Stimulated activated CD4-positive, alpha-beta T cell treated with anti-CD3 and anti-CD28 coated beads, Interleukin-1b, Interleukin-23, amount 100 ng/mL, for 48 hours (primary cell): ENCODE data around the gene PRUNE2.
"Not testable (repeated sequence)": the region's sequence is repeated elsewhere in the genome, so short reads cannot be mapped to it uniquely, and the experiment has no call there.

Experiments
- DNase-seq: peaks from one replicate; pipeline ENCODE4 v3.0.0-alpha.2; 2020

The PRUNE2 gene, protein sequence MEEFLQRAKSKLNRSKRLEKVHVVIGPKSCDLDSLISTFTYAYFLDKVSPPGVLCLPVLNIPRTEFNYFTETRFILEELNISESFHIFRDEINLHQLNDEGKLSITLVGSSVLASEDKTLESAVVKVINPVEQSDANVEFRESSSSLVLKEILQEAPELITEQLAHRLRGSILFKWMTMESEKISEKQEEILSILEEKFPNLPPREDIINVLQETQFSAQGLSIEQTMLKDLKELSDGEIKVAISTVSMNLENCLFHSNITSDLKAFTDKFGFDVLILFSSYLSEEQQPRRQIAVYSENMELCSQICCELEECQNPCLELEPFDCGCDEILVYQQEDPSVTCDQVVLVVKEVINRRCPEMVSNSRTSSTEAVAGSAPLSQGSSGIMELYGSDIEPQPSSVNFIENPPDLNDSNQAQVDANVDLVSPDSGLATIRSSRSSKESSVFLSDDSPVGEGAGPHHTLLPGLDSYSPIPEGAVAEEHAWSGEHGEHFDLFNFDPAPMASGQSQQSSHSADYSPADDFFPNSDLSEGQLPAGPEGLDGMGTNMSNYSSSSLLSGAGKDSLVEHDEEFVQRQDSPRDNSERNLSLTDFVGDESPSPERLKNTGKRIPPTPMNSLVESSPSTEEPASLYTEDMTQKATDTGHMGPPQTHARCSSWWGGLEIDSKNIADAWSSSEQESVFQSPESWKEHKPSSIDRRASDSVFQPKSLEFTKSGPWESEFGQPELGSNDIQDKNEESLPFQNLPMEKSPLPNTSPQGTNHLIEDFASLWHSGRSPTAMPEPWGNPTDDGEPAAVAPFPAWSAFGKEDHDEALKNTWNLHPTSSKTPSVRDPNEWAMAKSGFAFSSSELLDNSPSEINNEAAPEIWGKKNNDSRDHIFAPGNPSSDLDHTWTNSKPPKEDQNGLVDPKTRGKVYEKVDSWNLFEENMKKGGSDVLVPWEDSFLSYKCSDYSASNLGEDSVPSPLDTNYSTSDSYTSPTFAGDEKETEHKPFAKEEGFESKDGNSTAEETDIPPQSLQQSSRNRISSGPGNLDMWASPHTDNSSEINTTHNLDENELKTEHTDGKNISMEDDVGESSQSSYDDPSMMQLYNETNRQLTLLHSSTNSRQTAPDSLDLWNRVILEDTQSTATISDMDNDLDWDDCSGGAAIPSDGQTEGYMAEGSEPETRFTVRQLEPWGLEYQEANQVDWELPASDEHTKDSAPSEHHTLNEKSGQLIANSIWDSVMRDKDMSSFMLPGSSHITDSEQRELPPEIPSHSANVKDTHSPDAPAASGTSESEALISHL (N-terminal part only)

DNA sequence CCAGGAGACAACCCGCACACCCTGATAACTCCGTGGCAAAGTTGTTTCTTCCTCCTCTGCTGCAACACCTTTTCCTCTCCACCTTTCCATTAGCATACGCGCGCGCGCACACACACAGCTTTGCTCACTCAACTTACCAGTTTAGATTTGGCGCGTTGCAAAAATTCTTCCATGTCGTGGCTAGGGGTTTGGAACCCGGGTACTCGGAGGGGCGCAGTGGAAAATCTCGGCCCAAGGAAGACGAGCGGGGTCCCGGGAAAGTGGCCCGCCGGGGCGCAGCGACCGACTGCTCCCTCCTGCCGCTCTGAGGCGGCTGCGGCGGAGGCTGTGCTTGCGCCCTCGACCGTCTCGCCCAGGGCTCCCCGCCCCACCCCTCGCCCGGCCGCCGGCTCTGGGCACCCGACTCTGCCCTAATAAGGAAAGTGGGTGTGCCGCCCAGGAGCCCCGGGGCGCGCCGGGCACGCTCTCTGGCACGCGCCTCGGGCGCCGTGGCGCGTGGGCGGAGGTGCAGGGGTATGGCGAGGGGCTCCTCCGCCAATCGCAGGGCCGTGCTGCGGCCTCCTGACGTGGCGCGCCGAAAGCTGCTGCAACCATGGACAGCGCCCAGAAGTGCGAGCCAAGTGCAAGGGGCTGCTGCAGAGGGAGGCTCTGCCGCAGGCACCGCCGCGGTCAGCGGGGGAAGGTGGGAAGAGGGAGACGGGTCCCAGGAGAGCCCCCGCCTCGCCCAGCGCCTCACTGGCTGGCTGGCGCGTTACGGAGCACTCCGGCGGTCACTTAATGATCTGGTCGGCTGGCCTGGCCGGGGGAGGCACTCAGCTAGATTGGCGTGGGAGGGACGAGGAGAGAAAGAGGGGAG lies at the start of gene PRUNE2:
TSS of gene PRUNE2 (minus strand) at position 324 of the 856 bp plus-strand sequence. CDS start at position 173, 151 bp downstream.
- DNase-seq: peak; percentile 31

DNA sequence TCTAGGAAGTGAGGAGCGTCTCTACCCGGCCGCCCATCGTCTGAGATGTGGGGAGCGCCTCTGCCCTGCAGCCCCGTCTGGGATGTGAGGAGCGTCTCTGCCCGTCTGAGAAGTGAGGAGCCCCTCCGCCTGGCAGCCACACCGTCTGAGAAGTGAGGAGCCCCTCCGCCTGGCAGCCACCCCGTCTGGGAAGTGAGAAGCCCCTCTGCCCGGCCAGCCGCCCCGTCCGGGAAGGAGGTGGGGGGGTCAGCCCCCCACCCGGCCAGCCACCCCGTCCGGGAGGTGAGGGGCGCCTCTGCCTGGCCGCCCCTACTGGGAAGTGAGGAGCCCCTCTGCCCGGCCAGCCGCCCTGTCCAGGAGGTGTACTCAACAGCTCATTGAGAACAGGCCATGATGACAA lies 49.5 kb upstream of the PRUNE2 start:
- DNase-seq: not testable (repeated sequence)

DNA sequence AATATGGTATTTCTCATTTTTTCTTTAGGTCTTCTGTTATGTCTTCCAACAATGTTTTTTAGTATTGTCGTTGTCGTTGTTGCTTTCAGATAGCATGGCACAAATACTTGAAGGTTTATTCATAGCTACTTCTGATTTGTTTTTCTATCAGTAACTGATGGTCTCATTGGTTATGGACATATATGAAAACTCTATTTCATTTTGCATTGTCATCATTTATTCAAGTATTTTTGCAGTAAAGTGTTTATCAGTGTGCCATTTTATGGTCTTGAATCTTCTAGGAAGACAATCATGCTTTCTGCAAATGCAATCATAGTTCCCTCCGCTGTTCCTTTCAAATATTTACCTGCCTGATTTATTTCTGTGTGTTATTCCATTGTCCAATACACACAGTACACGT lies 44.0 kb upstream of the PRUNE2 start:
- no peak for DNase-seq

DNA sequence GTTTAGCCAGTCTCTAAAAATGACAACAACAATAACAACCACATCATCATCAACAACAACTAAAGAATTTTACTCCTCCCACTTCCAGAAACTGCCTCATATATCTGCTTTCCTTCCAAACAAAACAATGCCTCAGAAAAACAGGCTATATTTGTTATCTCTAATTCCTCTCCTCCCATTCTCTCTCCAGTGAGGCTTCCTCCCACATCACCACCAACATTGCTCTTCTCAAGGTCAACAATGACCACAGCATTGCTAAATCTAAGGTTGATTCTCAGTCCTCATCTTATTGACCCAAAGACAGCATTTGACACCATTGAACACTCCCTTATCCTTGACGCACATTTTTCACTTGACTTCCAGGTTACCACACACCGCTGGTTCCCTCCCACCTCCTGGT lies 38.1 kb upstream of the PRUNE2 start:
- no peak for DNase-seq

DNA sequence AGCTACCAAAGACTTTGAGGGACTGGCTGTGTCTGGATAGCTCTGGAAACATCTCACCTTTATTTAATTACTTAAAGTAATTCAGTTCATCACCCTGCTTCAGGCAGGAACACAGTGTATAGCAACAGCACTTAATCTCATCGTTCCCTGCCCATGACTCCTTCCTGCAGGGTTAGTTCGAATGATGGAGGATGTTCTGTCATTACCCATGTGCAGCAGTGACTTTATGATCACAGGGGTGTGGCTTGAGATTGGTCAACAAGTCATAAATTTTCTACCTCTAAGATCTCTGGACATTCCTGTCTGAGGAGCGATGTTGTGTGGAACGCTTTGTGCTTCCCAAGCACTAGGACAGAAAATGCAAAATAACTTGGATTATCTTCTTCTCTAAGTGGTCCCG lies 37.1 kb upstream of the PRUNE2 start:
- no peak for DNase-seq

DNA sequence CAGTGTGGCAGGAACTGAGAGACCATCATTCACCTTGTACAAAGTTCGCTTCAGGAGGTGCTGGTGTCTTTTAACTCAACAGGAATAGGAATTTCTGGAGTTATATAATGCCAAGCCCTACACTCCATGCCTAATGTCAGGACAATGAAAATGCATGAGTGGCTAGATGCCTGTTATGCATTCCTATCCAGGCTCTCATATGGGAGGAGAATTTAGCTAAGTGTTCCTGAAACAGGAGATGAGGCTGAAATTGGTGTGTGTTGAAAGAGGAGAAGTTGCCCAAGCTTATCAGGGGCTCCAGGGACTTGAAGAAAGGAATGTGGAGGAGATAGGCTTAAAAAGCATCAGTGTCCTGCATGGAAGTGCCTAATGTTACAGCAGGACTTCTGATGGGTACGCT lies 26.8 kb upstream of the PRUNE2 start:
- no peak for DNase-seq

DNA sequence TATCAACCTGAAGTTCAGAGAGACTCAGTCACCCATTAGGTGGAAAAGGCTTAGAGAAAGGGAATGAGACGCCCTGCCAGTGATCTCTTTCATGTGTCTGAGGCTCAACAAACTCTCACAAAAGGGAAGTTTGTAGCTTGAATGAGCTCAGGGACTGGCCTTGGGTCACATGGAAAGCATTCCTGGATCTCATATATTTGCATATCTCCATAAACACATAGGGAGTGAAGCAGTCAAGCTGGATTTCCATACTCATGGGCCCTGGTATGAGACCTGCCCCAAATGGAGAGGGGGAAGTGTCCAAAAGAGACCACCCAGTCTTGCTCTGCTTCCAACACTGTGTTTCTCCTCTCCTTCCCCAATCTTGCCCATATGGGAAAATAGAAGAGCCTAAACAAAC lies 26.4 kb upstream of the PRUNE2 start:
- DNase-seq: no peak

DNA sequence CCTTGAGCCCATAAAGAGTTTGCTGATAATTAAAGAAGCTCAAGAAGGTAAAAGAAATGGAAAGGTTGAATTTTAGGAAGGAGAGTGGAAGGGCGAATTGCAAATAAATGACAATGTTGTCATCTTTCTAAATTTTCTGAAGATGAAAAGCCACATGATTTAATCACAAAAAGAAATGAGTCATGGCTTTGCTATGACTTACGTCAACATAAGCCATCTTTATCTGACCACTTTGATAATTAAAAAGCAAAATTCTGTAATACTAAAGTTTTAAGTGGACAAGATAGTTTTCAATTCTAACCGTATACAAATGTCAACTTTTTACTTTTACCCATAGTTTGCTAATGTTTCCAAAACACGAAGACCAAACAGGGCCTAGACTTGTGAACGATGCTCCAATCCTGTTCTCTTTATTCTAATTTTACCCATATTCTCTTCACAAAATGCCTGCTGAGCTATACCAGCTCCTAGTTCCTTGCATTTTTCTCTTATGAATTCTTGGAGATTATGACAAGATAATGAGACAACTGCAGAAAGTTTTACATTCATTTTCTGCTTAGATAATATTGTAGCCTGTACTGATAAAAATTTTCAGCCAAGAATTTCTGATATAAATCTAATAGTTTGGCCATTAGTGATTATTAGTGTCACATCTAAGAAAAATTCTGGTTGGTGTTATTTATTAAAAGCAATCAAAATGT lies 21.8 kb upstream of the PRUNE2 start:
- DNase-seq: no peak

DNA sequence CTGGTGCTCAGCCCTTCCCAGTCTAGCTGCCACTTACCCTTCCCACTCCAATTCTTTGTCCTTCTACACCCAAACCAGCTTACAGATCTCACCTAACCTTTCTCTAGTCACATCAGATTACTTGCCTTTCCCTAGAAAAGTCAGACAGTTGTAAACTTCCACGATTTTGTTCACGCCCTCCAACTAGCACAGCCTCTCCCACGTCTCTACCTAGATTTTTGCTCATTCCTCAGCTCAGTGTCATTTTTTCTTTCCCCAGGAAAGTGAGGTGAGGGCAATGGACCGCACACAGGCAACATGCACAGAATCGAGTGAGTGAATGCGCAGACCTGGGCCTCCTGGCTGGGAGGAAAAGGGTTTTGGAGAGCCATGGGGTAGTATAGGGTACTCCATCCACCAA lies 20.9 kb upstream of the PRUNE2 start:
- DNase-seq: no peak

DNA sequence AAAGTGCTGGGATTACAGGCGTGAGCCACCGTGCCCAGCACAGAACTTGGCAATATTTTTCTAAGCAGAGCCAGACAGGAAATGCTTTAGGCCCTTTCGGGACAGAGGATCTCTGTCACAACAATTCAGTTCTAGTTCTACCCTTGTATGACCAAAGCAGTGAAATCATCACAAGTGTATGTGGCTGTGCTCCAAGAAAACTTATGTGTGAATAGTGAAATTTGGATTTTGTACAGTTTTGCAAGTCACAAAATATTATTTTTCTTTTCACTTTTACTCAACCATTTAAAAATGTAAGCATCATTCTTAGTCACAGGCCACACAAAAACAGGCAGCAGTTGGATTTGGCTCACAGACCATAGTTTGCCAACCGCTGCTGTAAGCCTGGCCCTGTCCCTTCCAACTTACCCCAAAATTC lies 20.4 kb upstream of the PRUNE2 start:
- no peak for DNase-seq

DNA sequence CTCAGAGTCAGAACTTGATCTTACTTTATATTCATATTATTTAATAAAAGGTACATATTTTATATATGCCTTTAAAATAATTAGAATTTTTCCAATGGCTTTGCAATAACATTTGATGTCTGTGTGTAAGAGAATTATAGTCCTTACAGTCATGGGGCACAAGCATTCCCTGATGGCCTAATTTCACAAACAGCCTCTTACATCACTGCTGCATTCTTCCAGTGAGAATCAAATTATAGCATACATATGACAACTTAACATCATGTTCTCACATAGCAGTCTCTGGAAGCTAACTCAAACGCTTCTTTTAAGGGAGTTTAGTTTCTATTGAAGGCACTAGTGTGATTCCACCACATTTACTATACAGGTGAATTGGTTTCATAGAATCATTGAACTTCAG lies 15.3 kb upstream of the PRUNE2 start:
- no peak for DNase-seq

DNA sequence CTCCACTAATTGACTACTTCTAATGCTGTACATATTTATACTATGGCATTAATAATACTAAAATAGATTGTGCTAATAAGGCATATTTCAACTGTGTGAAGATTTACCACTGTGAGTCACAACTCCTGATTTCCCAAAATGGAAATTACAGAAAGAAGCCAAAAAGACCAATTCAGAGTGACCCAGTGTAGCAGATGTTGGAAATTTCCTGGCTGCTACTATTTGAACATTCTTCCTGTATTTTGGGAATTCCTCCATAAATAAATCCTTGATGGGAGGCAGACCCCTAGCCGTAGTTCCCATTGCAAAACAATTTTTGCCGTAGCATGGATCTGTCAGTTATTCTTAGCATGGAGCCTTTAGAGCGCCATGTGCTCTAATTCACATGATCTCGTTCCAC lies 11.4 kb upstream of the PRUNE2 start:
- DNase-seq: no peak

DNA sequence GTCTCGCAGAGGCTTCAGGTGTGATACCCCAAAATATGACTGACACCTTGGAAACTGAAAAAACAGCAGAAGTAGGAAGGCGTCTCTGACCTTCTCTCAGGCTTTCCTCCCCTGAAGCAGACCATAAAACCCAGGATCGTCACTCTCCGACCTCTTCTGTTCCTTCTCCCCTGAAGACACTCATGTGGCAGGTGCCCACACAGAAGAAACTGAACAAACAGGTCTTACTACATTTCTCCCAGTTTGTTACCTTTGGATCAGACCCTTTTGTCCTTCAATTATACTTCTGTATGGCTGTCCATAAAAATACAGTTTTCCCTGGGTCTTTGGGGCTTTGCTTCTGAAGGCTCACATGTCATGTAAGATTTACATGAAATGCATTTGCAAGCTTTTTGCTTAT lies 10.3 kb upstream of the PRUNE2 start:
- no peak for DNase-seq

DNA sequence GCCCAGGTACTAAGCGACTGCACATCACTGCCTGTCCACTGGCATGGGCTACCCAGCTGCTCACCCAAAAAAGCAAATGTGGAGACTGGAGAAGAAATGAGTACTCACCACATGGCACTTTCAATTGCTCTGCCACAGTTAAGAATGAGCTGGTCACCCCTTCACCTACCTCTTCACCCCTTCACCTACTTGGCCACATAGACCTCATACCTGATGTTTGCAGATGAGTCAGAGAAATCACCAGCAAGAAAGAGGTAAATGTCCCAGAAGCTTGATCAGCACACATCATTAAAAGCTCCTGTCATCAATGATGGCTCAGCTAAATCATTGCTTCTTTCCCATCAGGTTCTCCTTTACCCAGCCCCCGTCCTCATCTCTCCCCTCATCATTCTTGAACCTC lies 7.6 kb upstream of the PRUNE2 start:
- DNase-seq: no peak

DNA sequence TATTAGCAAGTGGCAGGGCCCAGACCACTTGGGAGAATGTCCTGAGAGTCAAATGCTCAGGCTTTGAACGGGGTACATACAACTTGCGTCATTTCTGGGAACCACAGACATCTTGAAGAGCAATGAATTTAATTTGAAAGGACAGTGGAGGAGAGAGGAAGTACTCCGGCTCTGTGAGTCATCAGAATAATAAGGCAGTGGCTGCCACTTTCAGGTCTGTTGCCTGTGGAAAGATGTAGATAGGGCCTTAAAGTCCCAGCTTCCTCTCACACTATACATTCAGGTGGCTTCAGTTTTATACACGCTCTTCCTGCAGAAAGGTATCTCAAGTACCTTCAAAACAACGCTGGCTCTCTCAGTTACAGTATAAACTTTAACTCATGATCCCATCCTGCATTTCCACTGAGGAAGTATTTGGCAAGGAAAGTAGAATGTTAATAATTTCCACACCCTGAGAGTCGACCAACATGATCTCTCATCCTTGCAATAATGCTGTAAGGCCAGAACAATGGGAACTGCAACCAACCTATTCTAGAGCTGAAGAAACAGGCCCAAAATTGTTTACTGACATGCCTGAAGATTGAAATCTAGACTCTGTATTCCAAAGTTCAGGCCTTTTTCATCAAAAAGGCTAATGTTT lies 6.8 kb upstream of the PRUNE2 start:
- no peak for DNase-seq

DNA sequence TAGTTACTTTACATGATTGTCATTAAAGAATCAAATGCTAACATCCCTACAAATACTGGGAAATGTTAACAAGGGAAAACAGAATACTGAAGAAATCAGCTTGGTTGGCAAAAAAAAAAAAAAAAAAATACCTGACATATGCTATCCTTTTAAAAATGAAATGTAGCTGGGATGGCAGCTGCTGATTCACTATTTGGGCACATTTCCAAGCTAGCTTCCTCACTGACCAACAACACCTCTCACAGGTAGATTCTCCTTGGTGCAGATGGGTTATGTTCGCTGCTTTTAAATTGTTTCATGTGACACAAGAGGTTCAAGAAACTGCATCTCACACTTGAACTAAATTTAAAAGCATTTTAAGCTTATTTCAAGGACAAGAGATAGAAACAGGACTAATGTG lies 6.1 kb upstream of the PRUNE2 start:
- no peak for DNase-seq

DNA sequence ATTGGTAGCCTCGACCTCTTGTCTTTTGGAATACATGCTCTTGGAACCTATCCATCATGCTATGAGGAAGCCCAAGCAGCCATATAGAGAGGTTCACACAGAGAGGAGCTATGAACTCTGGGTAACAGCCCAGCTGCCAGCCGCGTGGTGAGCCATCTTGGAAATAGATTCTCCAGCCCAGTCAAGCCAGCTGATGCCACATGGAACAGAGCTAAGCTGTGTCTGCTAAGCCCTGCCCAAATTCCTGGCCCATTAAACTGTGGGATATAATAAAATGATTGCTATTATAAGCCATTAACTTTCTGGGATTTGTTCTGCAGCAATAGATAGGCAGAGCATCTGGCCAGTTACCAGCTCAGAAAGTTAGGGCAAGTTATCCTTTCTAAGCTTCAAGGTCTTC lies 4.9 kb upstream of the PRUNE2 start:
- no peak for DNase-seq

DNA sequence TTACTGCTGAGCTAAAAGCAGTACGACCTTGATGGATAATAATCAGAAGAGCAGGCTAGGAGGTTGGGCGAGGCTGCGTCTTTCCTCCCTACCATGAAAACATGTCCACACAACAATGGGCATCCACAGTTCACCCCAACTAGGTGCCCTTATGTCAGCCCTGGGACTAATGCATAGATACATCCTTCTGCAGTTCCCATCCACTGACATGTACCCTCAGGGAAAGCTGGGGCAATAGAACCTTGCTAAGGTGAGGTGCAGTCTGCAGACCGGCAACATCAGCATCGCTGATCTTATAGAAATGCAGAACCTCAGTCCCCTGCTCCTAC lies 697 bp upstream of the PRUNE2 start:
- DNase-seq: no peak

DNA sequence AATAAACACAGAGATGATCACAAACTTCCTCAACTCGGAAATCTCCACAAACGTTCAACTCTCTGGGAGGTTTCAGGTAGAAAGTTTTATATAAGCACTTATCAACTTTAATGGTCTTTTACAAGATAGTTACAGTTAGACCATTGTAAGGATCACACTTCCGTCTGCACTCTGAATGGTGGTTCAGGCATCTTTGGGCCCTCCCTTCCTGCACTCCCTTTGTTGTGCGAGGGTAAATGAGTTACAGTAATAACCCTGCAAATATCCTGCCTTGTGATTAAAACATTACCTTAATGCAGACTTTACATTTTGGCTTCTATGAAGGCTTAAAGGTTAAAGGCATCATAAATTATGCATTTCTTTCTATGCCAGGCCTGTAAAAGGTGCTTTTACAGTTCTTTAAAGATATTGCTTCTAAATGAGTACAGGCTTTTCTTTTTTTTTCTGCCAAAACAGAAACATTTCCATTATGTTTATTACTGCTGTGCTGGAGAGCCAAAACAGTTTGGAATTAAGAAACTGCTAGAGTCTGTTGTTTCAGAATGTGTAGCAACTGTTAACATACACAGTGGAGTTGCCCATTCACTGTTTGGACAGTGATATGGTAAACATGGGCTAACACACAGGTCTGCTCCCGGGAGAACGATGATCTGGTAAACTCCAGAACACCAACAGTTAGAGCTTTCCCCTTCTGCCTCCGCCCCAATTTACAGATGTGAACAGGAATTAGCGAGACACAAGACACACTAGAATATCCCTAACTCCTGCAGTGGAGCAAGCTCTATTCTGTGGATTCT lies 1.1 kb downstream of the PRUNE2 start:
- DNase-seq: no peak

DNA sequence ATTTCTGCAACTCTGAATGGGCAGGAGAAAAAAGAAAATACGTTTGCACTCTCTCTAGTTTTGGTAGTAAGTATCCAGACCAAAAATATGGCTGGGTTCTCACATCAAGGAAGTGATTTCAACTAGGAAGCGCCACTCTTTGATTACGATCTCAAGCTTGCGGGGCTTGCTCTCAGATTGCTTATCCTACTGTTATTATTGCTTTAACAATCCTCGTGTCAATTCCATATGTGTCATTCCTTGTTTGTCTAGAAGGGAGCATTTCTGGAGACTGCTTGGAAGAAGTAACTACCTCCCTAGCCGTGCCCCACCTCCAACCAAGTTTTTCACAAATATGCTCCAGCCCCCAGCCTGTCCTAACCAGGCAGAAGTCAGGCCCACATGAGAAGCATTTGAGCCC lies 3.5 kb downstream of the PRUNE2 start:
- DNase-seq: no peak
